Vagina (tissue), 2 donors: Measurements from ENCODE around the gene TVP23A.

Source experiments
- CTCF ChIP-seq, 3 experiments: fragments of 450-650 bp in 2 of 3; fragments of 200-600 bp in 1 of 3; sonication (generic) in 1 of 3; IDR thresholded peaks; one replicate each; pipeline ENCODE4 v1.5.1; 2017 to 2019; ENCODE audit warnings: antibody characterized with exemption in 3 of 3, mild to moderate bottlenecking in 2 of 3, moderate library complexity in 2 of 3
- POLR2A ChIP-seq, 2 donors: fragments of 450-650 bp; IDR thresholded peaks; one replicate each; pipeline ENCODE4 v1.6.1; 2017; ENCODE audit warnings: antibody characterized with exemption in 2 of 2, mild to moderate bottlenecking in 2 of 2, moderate library complexity in 2 of 2
- POLR2AphosphoS5 ChIP-seq, 2 donors: sonication (generic); formaldehyde crosslinking; IDR thresholded peaks; one replicate each; pipeline ENCODE4 v1.9.0; 2017; ENCODE audit warnings: antibody characterized with exemption in 2 of 2, mild to moderate bottlenecking in 2 of 2, low read depth in 1 of 2; ENCODE audit not compliant: insufficient read depth in 1 of 2

DNA sequence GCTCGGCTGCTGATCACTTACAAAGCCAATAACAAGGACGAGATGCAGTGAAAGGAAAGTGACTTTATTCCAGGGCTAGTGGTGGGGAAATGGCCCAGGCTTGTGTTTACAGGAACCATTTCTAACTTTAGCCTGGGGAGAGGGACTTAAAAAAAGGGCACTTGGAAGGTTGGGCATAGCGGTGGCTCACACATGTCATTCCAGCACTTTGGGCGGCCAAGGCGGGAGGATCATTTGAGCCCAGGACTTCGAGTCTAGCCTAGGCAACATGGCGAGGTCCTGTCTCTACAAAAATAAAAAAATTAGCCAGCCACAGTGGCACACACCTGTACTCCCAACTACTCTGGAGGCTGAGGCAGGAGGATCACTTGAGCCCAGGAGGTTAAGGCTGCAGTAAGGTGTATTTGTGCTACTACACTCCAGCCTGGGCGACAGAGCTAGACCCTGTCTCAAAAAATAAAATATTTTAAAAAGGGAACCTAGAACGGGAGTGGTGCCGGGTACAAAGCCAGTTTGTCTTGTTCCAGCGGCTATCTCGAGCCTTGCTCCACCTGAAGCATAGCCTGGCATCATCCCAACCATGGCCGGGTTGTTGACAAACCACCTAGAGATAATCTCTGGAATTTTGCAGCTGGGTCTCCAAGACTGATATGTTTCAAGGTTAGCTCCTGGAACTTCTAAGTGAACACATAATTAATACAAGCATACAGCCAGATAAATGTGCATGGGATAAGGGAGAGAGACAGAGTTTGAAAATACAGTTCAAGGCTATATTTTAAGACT lies 5.7 kb upstream of the TVP23A start:
- TF ChIP-seq CTCF (IDR thresholded peaks at IDR 0.05), result no peak
- no peak for TF ChIP-seq POLR2A (IDR thresholded peaks at IDR 0.05)
- no peak for TF ChIP-seq POLR2AphosphoS5 (IDR thresholded peaks at IDR 0.05; ENCODE audit: insufficient read depth in 1 of 2, low read depth in 1 of 2)
